Ectodermal cell (in vitro differentiated cells): ENCODE measurements around the gene GSG1L.

Experiments
- H3K27ac ChIP-seq: 2 replicates; pipeline ENCODE4 v1.7.0; 2013; ENCODE audit warnings: mild to moderate bottlenecking, low read depth, low read length; ENCODE audit not compliant: insufficient read depth, poor library complexity, severe bottlenecking
- H3K27me3 ChIP-seq: 2 replicates; pipeline ENCODE4 v1.7.0; 2013; ENCODE audit warnings: mild to moderate bottlenecking, low read length; ENCODE audit not compliant: insufficient read depth, control insufficient read depth, poor library complexity, severe bottlenecking
- H3K36me3 ChIP-seq: one replicate; pipeline ENCODE4 v1.7.0; 2013; ENCODE audit warnings: low read length; ENCODE audit not compliant: control insufficient read depth, insufficient read depth
- H3K4me1 ChIP-seq: one replicate; pipeline ENCODE4 v1.7.0; 2013; ENCODE audit warnings: low read length; ENCODE audit not compliant: control insufficient read depth, insufficient read depth
- H3K4me3 ChIP-seq: 2 replicates; pipeline ENCODE4 v1.7.0; 2013; ENCODE audit warnings: low read depth, low read length, control low read depth; ENCODE audit not compliant: insufficient read depth
- H3K9me3 ChIP-seq: 2 replicates; pipeline ENCODE4 v1.7.0; 2013; ENCODE audit warnings: mild to moderate bottlenecking, low read length, moderate library complexity; ENCODE audit not compliant: control insufficient read depth
- WGBS, 2 experiments: methylation state at CpG; one replicate each; pipeline ENCODE4 v1.1.7; 2013; ENCODE audit warnings: missing lambda C conversion rate in 2 of 2; 5-methylcytosine and 5-hydroxymethylcytosine counted together

GSG1L gene

GRCh38 chr16:27767081-27767480, 296.4 kb downstream of the GSG1L start:
- Histone ChIP-seq H3K4me3 (no peak overlapping the region), H3K4me1 (no peaks in the 10 kb centered on the region), H3K9me3 (peaks cover 2% of the 10 kb centered on the region), H3K36me3 (peaks cover 18% of the 10 kb centered on the region), H3K27ac (no peak overlapping the region), H3K27me3 (no peaks in the 10 kb centered on the region)
- WGBS, 2 experiments = 93 to 94% methylated on average over 7 of the region's 7 CpGs

GRCh38 chr16:27766236-27766925, 297.1 kb downstream of the GSG1L start:
- Histone ChIP-seq H3K27me3 (no peaks in the 10 kb centered on the region), H3K27ac (no peak overlapping the region), H3K4me3 (no peak overlapping the region), H3K4me1 (no peaks in the 10 kb centered on the region), H3K9me3 (peaks cover 2% of the 10 kb centered on the region), H3K36me3 (peaks cover 18% of the 10 kb centered on the region)
- WGBS, 2 experiments = 95% methylated on average over 21 of the region's 21 CpGs

DNA sequence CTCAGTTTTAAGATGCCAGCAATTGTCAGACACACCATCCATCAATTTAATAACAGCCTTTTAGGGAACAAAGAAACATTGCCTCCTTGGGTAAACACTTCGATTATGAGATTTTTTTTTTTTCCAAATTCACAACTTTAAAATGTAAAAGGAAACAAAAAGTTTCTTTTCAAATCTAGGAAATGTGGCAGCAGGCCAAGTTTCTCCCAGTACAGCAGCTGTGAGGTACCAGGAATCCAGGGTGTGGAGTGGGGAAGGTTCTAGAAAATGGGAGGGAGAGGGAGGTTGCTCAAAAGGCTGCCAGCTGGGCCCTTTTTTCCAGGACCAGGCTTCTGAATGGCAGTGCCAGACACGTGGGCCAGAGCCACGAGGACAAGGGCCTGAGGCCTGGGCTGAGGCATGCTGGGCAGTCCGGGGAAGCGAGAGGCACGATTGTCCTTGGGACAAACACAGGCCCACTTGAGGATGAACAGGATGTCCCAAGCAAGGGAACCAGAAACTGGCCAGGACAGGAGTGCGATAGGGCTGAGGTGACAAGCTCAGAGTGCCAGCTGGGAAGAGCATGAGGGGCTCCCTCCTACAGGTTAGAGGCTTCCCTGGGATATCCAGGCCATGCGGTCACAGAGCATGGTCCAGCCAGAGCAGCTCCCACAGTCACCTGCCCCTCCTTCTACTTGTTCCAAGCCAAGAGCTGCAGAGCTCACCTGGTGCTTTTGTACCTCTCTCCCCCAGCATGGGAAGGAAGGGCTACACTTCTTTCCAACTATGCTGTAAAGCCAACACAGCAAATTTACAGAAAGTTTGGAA, 298.4 kb downstream of the GSG1L start:
- Histone ChIP-seq H3K27me3 (no peaks in the 10 kb centered on the region), H3K36me3 (peaks cover 18% of the 10 kb centered on the region), H3K9me3 (peaks cover 2% of the 10 kb centered on the region), H3K27ac (no peak overlapping the region), H3K4me1 (no peaks in the 10 kb centered on the region), H3K4me3 (no peak overlapping the region)
- 93% methylated on average over 8 of the region's 8 CpGs for WGBS, 2 experiments

- Histone ChIP-seq H3K36me3 (peaks cover 18% of the 10 kb centered on the region), H3K27me3 (no peaks in the 10 kb centered on the region), H3K9me3 (peaks cover 2% of the 10 kb centered on the region), H3K4me1 (peaks cover 4% of the 10 kb centered on the region), H3K27ac (no peak overlapping the region), H3K4me3 (no peak overlapping the region)
- 87 to 98% methylated on average over 3 of the region's 3 CpGs for WGBS, 2 experiments
Observed at GRCh38 chr16:27764427-27764826, 299.1 kb downstream of the GSG1L start.

DNA sequence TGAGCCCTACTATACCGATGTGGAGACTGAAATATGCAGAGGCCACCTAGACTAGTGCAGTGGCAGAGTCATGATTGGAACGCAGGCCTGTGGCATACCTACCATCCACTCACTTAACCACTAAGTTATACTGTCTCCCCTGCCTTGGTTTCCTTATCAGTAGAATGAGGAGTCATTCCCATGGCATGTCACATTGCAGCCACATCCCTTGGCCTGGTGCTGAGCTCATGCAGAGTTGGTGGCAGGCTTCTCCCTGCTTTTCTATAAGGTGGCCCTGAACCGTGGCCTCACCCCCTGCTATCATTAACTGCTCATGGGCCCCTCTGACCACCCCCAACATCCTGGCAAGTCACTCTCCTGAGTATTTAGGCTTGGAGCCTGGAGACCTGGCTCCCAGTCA, 301.1 kb downstream of the GSG1L start:
- Histone ChIP-seq H3K4me1 (peaks cover 10% of the 10 kb centered on the region), H3K9me3 (peaks cover 2% of the 10 kb centered on the region), H3K4me3 (no peak overlapping the region), H3K27ac (no peak overlapping the region), H3K36me3 (peaks cover 18% of the 10 kb centered on the region), H3K27me3 (no peaks in the 10 kb centered on the region)
- 94 to 96% methylated on average over 3 of the region's 3 CpGs for WGBS, 2 experiments

- Histone ChIP-seq H3K4me1 (peaks cover 10% of the 10 kb centered on the region), H3K27me3 (no peaks in the 10 kb centered on the region)
- 83 to 86% methylated on average over 7 of the region's 7 CpGs for WGBS, 2 experiments
Observed at GRCh38 chr16:27761816-27762215, 301.7 kb downstream of the GSG1L start.

GRCh38 chr16:27760789-27761176, 302.7 kb downstream of the GSG1L start:
- Histone ChIP-seq H3K9me3 (peaks cover 2% of the 10 kb centered on the region), H3K27me3 (no peaks in the 10 kb centered on the region), H3K4me3 (no peak overlapping the region), H3K27ac (no peak overlapping the region), H3K36me3 (peaks cover 14% of the 10 kb centered on the region), H3K4me1 (peaks cover 10% of the 10 kb centered on the region)
- 92 to 95% methylated on average over 4 of the region's 4 CpGs for WGBS, 2 experiments

More at GRCh38 chr16:27761816-27762215, 301.7 kb downstream of the GSG1L start:
- no peak overlapping the region for H3K27ac ChIP-seq
- H3K4me3 ChIP-seq = no peak overlapping the region
- peaks cover 18% of the 10 kb centered on the region for H3K36me3 ChIP-seq
- H3K9me3 ChIP-seq = peaks cover 2% of the 10 kb centered on the region

GRCh38 chr16:27759967-27760788, 303.3 kb downstream of the GSG1L start:
- H3K27me3 ChIP-seq = no peaks in the 10 kb centered on the region
- no peak overlapping the region for H3K27ac ChIP-seq
- peaks cover 2% of the 10 kb centered on the region for H3K9me3 ChIP-seq
- peaks cover 10% of the 10 kb centered on the region for H3K4me1 ChIP-seq
- no peak overlapping the region for H3K4me3 ChIP-seq
- 87 to 88% methylated on average over 13 of the region's 13 CpGs for WGBS, 2 experiments
- H3K36me3 ChIP-seq = peaks cover 14% of the 10 kb centered on the region

GRCh38 chr16:27759301-27759871, 304.1 kb downstream of the GSG1L start:
- H3K27ac ChIP-seq = no peak overlapping the region
- H3K4me3 ChIP-seq = no peak overlapping the region
- no peaks in the 10 kb centered on the region for H3K9me3 ChIP-seq
- H3K36me3 ChIP-seq = peaks cover 11% of the 10 kb centered on the region
- H3K4me1 ChIP-seq = peaks cover 10% of the 10 kb centered on the region
- H3K27me3 ChIP-seq = no peaks in the 10 kb centered on the region
- WGBS, 2 experiments = 87 to 89% methylated on average over 9 of the region's 9 CpGs
